Gastroesophageal sphincter (tissue), 3 donors: ENCODE results near the gene C2CD4D.

Source experiments
- EP300 ChIP-seq: sonication (generic); formaldehyde crosslinking; IDR thresholded peaks from one replicate; pipeline ENCODE4 v1.6.1; 2017; ENCODE audit warnings: antibody characterized with exemption, mild to moderate bottlenecking
- POLR2A ChIP-seq, 2 donors: fragments of 450-650 bp; IDR thresholded peaks; one replicate each; pipeline ENCODE4 v1.6.1; 2017; ENCODE audit warnings: antibody characterized with exemption in 2 of 2, mild to moderate bottlenecking in 2 of 2, moderate library complexity in 1 of 2
- TF ChIP-seq, protein P1 (sequence below), 4 experiments: fragments of 200-600 bp in 2 of 4; fragments of 450-650 bp in 2 of 4; sonication (generic) in 1 of 4; IDR thresholded peaks; one replicate each; pipeline ENCODE4 v1.5.1; 2017 to 2019; ENCODE audit warnings: antibody characterized with exemption in 4 of 4, mild to moderate bottlenecking in 2 of 4, moderate library complexity in 2 of 4

DNA sequence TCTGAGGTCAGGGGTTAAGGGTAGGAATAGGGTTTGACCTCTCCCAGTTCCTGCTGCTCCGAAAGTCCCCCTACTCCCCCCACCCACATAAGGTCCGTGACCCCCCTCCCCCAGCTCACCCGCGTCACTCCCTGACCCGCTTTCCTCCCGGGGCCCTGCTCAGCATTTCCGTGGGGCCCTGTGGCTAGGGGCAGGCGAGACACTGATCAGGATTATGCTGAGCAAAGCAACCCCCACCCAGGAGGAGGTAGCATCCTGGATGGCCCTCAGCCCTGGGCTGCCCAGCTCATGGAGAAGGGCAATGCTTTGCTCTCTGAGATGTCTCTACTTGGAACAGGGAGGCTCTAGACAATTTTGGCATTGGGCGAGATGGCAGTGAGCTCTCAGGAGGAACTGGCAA is 11.8 kb downstream of the C2CD4D start:
- no peak for TF ChIP-seq POLR2A (IDR thresholded peaks at IDR 0.05)
- no peak for TF ChIP-seq EP300
- TF ChIP-seq, protein P1, sequence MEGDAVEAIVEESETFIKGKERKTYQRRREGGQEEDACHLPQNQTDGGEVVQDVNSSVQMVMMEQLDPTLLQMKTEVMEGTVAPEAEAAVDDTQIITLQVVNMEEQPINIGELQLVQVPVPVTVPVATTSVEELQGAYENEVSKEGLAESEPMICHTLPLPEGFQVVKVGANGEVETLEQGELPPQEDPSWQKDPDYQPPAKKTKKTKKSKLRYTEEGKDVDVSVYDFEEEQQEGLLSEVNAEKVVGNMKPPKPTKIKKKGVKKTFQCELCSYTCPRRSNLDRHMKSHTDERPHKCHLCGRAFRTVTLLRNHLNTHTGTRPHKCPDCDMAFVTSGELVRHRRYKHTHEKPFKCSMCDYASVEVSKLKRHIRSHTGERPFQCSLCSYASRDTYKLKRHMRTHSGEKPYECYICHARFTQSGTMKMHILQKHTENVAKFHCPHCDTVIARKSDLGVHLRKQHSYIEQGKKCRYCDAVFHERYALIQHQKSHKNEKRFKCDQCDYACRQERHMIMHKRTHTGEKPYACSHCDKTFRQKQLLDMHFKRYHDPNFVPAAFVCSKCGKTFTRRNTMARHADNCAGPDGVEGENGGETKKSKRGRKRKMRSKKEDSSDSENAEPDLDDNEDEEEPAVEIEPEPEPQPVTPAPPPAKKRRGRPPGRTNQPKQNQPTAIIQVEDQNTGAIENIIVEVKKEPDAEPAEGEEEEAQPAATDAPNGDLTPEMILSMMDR (IDR thresholded peaks at IDR 0.05), result no peak
